Fibroblast of lung (primary cell): ENCODE measurements around the gene NUDT4B. TPM values are rescaled to one million over a fixed set of nuclear protein-coding genes. Genes with fewer than 3 reads are reported as not detected.
"Not testable (repeated sequence)": the region's sequence is repeated elsewhere in the genome, so short reads cannot be mapped to it uniquely, and the experiment has no call there.

ENCODE experiments used
- DNase-seq, 2 donors: peaks; one replicate each; pipeline versions ENCODE4 v3.0.0 to v3.0.0-alpha.2; 2010; ENCODE audit warnings: low read depth in 2 of 2
- H2AFZ ChIP-seq: 2 replicates; pipeline ENCODE4 v1.5.1; 2012; ENCODE audit warnings: low read length, control low read depth, inconsistent platforms
- H3K27ac ChIP-seq: 2 replicates; pipeline ENCODE4 v1.5.1; 2011; ENCODE audit warnings: low read length, control low read depth; ENCODE audit not compliant: insufficient read depth
- H3K27me3 ChIP-seq: 2 replicates; pipeline ENCODE4 v1.5.1; 2011; ENCODE audit warnings: mild to moderate bottlenecking, low read length; ENCODE audit not compliant: control insufficient read depth, insufficient read depth
- H3K36me3 ChIP-seq: 2 replicates; pipeline ENCODE4 v1.5.1; 2011; ENCODE audit warnings: low read length; ENCODE audit not compliant: control insufficient read depth, insufficient read depth
- H3K4me1 ChIP-seq: 2 replicates; pipeline ENCODE4 v1.5.1; 2011; ENCODE audit warnings: low read length; ENCODE audit not compliant: control insufficient read depth, insufficient read depth; ENCODE audit errors: extremely low read depth
- H3K4me2 ChIP-seq: 2 replicates; pipeline ENCODE4 v1.5.1; 2011; ENCODE audit warnings: low read length, control low read depth; ENCODE audit not compliant: insufficient read depth; ENCODE audit errors: extremely low read depth
- H3K4me3 ChIP-seq, 4 experiments: fragments of 200-600 bp in 1 of 4; sonication (generic) in 1 of 4; replicated peaks in 1 of 4; 2 replicates each; pipeline ENCODE4 v1.5.1; 2011 to 2016; ENCODE audit warnings: low read length in 4 of 4, low read depth in 3 of 4, mild to moderate bottlenecking in 3 of 4, control low read depth in 2 of 4, inconsistent platforms in 1 of 4, mixed read lengths in 1 of 4; ENCODE audit not compliant: insufficient read depth in 1 of 4; ENCODE audit errors: control extremely low read depth in 1 of 4
- H3K79me2 ChIP-seq: 2 replicates; pipeline ENCODE4 v1.5.1; 2012; ENCODE audit warnings: mild to moderate bottlenecking, low read length, inconsistent platforms; ENCODE audit not compliant: control insufficient read depth, insufficient read depth
- H3K9ac ChIP-seq: 2 replicates; pipeline ENCODE4 v1.5.1; 2011; ENCODE audit warnings: mild to moderate bottlenecking, low read length, control low read depth; ENCODE audit not compliant: insufficient read depth
- H3K9me3 ChIP-seq: 2 replicates; pipeline ENCODE4 v1.5.1; 2012; ENCODE audit warnings: low read depth, low read length; ENCODE audit not compliant: control insufficient read depth, insufficient read depth
- H4K20me1 ChIP-seq: 2 replicates; pipeline ENCODE4 v1.5.1; 2011; ENCODE audit warnings: low read length; ENCODE audit not compliant: control insufficient read depth, insufficient read depth; ENCODE audit errors: extremely low read depth
- polyA plus RNA-seq, 2 donors: library from polyadenylated mRNA; depleted of rRNA in 1 of 2; stranded (reverse) in 1 of 2; unstranded in 1 of 2; fragments of >200 nt; gene quantifications; 2 replicates each; pipeline ENCODE4 v1.2.1, GENCODE V29; 2011 to 2012; ENCODE audit warnings: missing spikeins in 1 of 2
- total RNA-seq: library from RNA; depleted of rRNA; stranded (reverse); fragments of >200 nt; gene quantifications from 2 replicates; pipeline ENCODE4 v1.2.1, GENCODE V29; 2014

The NUDT4B gene
- total and polyA plus RNA-seq, 2 donors (not counting 1 experiment from before 2014, with no cell fraction given): 7.1 to 17.5 TPM

DNA sequence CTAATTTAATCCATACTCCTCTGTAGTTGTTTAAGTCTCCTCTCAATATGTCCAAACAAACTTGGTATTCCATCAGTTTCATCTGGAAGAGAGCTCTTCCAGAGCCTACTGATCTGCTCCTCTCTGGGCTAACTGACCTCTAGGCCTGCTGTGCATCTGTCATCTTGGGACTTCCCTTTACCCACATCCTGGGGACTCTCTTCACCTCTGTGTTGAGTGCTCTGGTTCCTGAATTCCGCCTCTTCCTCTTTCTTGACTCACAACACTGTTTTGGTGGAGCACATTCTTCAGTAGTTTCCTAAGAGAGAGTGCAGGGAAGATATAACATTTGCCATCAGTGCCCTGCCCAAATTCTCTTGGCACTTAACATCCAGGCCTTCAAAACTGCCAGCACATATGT is 13.0 kb upstream of the NUDT4B start:
- H3K36me3 ChIP-seq, H3K79me2 ChIP-seq, H3K4me1 ChIP-seq, H3K4me2 ChIP-seq, H3K9ac ChIP-seq, H2AFZ ChIP-seq, H3K27me3 ChIP-seq, DNase-seq, H4K20me1 ChIP-seq, H3K9me3 ChIP-seq, H3K4me3 ChIP-seq, H3K27ac ChIP-seq: not testable (repeated sequence)

DNA sequence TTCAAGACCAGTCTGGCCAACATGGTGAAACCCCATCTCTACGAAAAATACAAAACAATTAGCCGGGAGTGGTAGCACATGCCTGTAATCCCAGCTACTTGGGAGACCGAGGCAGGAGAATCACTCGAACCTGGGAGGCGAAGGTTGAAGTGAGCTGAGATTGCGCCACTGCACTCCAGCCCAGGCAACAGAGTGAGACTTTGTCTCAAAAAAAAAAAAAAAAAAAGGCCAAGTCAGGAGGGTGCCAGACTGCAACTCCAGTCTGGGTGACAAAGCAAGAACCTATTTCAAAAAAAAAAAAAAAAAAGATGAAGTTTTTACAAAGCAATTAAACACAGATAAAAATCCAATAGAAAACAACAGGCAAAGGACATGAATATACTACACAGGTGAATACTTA is 9.9 kb upstream of the NUDT4B start:
- not testable (repeated sequence) for H3K79me2 ChIP-seq

DNA sequence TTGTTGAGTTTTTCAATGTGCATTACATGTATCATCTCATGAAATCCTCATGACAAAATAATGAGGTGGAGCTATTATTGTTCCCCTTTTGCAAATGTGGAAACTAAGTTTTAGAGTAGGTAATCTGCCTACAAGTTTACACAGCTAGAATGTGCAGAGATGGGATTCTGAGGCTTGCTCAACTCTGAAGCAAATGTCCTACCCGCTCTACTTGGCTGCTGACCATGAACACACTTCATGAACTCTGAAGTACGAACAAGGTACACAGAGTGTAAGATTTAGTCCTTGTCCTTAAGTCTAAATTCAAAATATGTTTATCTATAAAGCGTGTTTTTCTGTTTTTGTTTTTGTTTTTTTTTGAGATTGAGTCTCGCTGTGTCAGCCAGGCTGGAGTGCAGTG is 5.4 kb upstream of the NUDT4B start:
- not testable (repeated sequence) for H3K9me3 ChIP-seq, H3K79me2 ChIP-seq, H3K4me1 ChIP-seq, H3K4me2 ChIP-seq, H2AFZ ChIP-seq, H4K20me1 ChIP-seq, H3K27me3 ChIP-seq, H3K9ac ChIP-seq, H3K27ac ChIP-seq, H3K36me3 ChIP-seq, H3K4me3 ChIP-seq, DNase-seq

More for the DNA sequence above, 9.9 kb upstream of the NUDT4B start:
- H4K20me1 ChIP-seq, H3K4me2 ChIP-seq, H3K9me3 ChIP-seq, H3K36me3 ChIP-seq, H3K4me3 ChIP-seq, H3K27me3 ChIP-seq, DNase-seq, H2AFZ ChIP-seq, H3K4me1 ChIP-seq, H3K9ac ChIP-seq, H3K27ac ChIP-seq: not testable (repeated sequence)

DNA sequence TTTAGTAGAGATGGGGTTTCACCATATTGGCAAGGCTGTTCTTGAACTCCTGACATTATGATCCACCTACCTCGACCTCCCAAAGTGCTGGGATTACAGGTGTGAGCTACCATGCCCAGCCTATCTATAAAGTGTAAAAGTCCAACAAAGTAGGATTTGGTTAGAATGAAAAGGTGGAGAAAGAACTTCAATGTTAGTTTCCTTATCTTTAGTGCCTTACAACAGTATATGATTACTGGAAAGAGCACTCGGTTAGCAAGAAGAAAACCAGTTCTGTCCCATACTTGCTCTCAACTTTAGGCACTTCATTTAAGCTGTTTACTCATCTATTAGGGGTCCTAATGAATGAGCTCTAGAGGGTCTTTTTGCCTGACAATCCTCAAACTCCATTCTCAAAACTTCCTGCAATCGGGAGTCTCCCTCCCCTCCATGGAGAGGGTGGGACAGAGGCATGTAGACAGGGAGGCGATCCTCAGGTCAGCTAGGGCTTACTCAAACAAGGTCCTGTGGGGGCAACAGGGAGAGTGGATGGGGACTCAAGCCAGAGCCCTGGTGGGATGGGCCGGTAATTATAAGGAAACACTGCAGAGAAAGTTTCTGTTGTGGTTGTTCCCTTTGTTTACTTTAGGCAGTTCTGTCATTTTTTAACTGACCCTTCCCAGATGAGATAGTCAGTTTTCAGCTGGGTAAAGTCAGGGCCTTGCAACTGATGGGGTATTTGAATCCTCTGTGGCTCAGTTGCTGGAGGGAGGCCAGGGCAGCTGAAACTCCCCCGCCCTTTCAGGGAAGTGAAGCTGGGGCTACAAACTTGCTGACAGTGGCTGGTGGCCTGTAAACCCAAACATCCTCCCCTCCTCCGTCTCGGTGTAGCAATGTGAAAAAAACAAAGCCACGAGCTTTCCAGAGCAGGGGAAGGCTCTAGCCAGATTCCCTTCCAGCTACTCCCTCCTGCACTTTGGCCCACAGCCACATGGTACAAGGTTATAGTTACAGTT is 4.6 kb upstream of the NUDT4B start:
- H3K79me2 ChIP-seq, H3K27me3 ChIP-seq, H3K9me3 ChIP-seq, H3K9ac ChIP-seq, H2AFZ ChIP-seq, H3K4me1 ChIP-seq, H3K4me2 ChIP-seq, DNase-seq, H4K20me1 ChIP-seq, H3K36me3 ChIP-seq, H3K27ac ChIP-seq, H3K4me3 ChIP-seq: not testable (repeated sequence)

DNA sequence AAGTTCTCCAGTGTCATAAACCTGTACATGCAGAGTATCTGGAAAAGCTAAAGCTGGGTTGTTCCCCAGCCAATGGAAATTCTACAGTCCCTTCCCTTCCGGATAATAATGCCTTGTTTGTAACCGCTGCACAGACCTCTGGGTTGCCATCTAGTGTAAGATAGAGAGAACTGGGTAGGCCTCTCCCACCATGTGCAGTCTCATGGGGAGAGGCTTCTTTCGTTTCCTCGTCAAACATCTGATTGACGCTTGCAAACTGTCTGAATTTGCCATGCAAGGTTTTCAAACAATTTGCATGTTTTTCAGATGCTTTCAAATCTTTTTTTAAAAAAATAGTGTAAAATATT is 734 bp downstream of the NUDT4B start:
- H3K4me3 ChIP-seq, H3K9ac ChIP-seq: not testable (repeated sequence)

DNA sequence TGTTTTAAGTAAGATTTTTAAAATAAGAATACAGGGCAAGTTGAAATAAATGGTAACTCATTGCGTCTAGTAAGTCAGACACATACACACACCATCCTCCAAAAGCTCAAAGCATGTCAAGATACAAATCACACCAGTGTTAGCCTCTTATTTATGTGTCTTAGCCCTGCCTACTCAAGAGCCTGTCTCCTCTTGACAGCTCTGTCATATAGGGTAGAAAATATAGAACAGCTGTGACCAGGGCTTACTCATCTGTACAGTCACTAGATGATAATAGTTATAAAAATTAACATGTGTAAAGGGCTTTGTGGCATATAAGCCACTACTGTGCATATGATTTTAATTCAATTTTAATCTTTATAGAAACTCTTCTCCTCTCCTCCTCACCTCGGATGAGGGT is 7.7 kb downstream of the NUDT4B start:
- not testable (repeated sequence) for H3K27me3 ChIP-seq, H3K36me3 ChIP-seq, DNase-seq, H4K20me1 ChIP-seq, H3K4me1 ChIP-seq, H3K27ac ChIP-seq, H3K4me2 ChIP-seq, H3K9ac ChIP-seq, H3K9me3 ChIP-seq, H3K4me3 ChIP-seq, H3K79me2 ChIP-seq, H2AFZ ChIP-seq

More for the DNA sequence above, 734 bp downstream of the NUDT4B start:
- not testable (repeated sequence) for H3K79me2 ChIP-seq, H3K9me3 ChIP-seq, H3K36me3 ChIP-seq, H3K27me3 ChIP-seq, H2AFZ ChIP-seq, H3K4me1 ChIP-seq, H4K20me1 ChIP-seq, H3K4me2 ChIP-seq, H3K27ac ChIP-seq, DNase-seq

DNA sequence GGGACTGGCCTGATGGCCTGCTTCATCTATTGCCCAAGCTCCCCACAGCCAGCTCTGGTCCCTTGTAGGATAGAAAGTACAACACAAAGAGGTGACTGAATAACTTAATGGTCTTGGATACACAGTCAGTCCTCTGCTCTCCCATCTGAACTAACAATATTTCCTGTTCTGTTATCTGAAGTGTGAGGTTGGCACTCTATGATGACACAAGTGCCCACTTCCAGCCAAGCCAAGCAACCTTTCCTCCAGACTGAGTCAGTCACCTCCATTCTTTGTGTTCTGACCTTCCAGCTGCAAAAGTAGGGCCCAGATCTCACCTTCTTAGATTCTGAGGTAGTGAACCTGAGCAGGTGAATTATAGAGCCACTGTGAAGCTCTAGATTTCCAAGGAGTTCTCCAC is 8.9 kb downstream of the NUDT4B start:
- H3K4me3 ChIP-seq, H4K20me1 ChIP-seq, H3K36me3 ChIP-seq, H3K27me3 ChIP-seq, DNase-seq, H2AFZ ChIP-seq, H3K4me2 ChIP-seq, H3K79me2 ChIP-seq, H3K4me1 ChIP-seq, H3K27ac ChIP-seq, H3K9me3 ChIP-seq, H3K9ac ChIP-seq: not testable (repeated sequence)
